GM21360 (cell line): ENCODE data around the gene HPSE2.
"Not testable (repeated sequence)": the region's sequence is repeated elsewhere in the genome, so short reads cannot be mapped to it uniquely, and the experiment has no call there.

ENCODE experiments used
- ATAC-seq: cut with Tn5 transposase; IDR thresholded peaks from one replicate; pipeline ENCODE4 v1.9.1; 2021; ENCODE audit warnings: mild to moderate bottlenecking, moderate library complexity; ENCODE audit not compliant: unreplicated experiment

The HPSE2 gene

GRCh38 chr10:98577168-98577567 lies 658.5 kb downstream of the HPSE2 start:
- no peak for ATAC-seq

DNA sequence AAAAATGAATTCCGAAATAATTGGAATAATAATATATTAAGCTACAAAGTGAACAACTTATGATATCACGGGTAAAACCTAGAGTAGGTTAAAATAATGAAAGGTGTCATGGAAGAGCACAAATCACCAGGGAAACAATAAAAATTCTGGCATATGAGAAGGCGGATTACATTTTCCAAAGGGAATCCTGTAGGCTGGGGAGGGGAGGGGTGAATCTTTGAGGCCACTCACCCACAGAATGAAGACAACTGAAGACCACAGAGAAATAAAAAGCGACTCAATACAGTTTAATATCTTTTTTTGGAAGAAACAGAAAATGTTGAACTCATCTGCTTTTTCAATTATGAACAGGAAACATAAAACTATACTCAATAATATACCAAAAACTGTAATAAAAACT lies 659.6 kb downstream of the HPSE2 start:
- ATAC-seq = no peak

DNA sequence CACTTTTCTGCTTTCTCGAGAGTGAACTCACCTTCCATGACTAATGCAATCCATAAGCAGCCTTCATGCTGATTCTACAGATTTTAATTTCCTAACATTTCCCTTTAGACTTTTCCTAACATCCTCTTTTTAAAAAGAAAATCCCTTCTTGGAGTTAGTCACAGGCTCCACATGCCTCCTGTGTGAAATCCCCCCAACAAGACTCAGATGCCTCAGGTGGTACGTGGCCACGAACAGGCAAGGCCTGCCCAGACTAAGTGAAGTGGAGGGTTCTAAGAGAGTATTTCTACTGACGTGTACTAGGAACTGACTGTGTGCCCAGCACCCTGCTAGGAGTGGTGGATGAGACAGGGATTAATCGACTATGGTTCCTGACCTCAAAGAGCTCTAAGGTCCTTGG lies 663.1 kb downstream of the HPSE2 start:
- ATAC-seq = no peak

DNA sequence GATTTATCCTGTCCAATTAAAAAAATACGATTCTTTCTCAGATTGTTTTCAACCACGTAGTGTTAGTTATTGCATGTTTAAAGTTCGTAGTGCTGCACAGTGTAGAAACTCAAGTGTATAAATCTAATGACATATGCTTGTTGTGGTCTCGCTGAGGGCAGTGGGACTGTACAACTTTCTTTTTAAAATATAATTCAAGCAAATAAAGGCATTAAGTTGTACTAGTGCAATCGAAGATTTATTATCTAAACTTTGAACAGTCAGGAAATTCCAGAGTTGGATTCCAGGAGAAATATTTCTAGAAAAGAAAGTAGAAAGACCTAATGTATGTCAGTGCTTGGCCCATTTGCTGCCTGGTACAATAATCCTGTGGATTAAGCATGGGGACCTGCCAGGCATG lies 664.8 kb downstream of the HPSE2 start:
- no peak for ATAC-seq

- no peak for ATAC-seq
These were observed 665.8 kb downstream of the HPSE2 start for GRCh38 chr10:98569853-98570252.

GRCh38 chr10:98568551-98568950 lies 667.1 kb downstream of the HPSE2 start:
- no peak for ATAC-seq

GRCh38 chr10:98567391-98568133 lies 668.1 kb downstream of the HPSE2 start:
- ATAC-seq = no peak

DNA sequence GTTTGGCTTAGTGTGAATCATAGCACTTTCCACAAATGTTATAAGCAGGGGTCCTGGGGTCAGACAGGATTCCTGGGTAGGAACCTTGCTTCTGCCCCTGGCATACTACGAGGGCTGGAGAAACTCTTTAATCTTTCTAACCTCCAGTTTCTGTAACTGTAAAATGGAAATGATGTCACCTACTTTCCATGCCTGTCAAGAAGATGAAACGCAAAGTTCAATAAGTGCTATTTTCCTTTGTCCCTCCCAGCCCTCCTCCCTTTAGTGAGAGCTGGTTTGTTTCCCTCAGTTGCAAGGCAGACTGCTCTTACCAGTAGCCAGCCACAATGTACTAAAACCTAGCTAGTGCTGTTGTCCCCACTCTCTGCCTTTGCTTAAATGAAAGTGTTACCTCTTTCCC lies 671.8 kb downstream of the HPSE2 start:
- ATAC-seq = no peak

- ATAC-seq = no peak
These were observed 675.1 kb downstream of the HPSE2 start for GRCh38 chr10:98560565-98560964.

DNA sequence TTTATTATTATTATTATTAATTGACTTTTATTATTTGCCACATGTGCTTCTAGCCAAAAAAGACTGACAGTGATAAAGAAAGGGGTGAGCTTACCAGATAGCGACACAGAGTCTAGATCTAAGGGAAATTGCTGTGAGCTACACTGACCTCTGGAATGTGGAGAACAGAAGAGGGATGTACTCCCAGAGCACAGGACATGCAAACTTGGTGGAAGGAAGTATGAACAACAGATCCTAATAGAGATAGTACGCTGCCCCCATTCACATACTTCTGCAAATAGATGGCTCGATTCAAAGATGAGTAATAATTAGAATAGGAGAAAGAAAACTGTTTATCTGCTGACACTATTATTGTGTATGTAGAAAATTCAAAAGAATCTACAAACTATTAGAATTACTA lies 679.6 kb downstream of the HPSE2 start:
- ATAC-seq = no peak

GRCh38 chr10:98555021-98555619 lies 680.5 kb downstream of the HPSE2 start:
- ATAC-seq = no peak

GRCh38 chr10:98541561-98541960 lies 694.1 kb downstream of the HPSE2 start:
- ATAC-seq = not testable (repeated sequence)

- ATAC-seq = no peak
These were observed 696.1 kb downstream of the HPSE2 start for GRCh38 chr10:98539578-98539977.

DNA sequence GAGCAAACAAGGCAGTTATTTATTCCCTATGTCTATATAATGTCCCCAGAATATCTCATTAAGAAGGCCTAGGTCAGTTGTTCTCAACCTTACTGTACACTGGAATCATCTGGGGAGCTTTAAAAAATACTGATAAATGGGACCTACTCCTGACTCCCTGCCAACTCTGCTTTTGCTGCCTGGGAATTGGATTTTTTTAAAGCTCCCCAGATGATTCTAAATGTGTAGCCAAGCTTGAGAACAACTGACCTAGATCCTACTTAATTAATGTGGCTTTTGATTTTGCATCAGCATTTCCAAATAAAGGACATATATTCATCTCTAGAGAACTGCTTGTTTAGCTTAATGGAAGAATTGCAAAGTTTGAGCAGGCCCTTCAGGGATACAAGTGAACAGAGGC lies 697.2 kb downstream of the HPSE2 start:
- no peak for ATAC-seq

DNA sequence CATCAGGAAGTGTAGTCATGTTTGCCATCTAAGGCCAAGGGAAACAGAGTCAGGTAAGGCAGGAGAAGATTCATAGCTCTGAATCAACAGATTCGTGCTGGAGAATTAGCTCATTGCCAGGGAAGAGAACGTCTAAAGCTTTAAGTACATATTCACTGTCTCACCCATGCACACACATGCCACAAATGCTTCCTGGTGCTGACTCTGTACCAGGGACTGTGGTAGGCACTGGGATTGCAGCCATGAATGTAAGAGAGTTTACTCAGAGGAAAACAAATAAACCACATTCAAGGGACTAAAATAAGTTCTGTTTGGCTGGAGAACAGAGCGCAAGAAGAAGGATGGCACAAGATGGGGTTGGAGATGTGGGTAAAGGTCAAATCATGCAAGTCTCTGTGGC lies 699.1 kb downstream of the HPSE2 start:
- no peak for ATAC-seq

- ATAC-seq = no peak
These were observed 701.8 kb downstream of the HPSE2 start for GRCh38 chr10:98533746-98534445.

DNA sequence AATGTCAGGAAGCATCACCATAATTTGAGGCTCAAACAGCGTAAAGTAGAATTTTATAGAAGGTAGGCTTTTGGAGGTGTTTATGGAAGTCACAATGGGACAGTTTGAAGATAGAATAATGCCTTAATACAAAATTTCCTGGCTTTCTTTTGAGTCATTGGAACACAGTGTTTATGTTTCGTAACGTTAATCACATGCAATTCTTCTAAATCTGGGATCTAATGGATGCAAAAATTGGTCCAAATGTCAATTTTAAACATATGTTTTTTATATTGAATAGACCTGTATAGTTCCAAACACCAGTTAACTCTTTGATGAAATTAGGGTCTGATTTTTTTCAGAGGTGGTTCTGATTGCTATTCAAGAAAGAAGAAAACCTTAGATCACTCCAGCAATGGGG lies 702.4 kb downstream of the HPSE2 start:
- no peak for ATAC-seq

DNA sequence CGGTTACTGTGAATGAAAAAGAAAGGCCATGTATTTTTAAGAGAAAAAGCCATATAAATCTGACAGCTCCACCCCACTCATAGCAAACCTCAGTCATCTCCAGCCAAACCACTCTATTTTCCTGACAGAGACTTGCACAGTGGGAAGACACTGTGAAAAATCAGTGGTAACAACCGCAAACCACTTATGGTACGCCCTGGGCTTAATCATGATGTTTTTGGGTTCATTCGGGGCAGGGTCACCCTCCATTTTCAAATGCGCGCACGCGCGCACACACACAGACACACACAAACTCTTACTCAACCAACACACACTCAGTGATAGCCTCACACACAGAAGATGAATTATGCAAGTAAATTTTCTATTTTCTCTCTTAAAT lies 706.9 kb downstream of the HPSE2 start:
- no peak for ATAC-seq

DNA sequence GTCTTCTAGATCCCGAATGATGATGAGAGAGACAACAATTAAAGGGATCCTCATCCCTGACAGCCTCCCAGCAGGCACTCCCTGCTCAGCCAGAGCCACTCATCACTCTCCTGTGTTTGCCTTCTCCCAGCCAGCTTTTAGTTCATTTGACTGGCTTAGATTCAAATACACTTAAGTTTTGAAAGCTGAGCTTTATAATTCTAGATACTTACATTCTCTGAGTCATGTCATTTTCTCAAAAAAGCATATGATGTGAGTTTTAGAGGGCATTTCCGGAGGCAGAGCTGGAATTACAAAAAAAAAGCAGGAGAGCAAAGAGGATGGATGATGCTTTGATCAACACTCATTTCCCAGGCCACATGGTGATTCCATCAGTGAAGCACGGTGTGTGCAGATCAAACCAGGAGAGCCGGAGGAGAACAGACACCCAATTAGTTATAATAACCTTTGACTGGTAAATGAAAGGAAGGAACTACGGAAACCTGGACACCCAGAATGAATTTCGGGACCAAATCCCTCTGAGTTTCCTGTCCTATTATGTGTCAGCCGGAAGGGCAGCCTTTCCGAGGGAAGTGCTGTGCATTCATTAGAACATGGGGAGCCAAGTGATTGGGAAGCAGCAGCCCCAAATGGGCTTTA lies 707.4 kb downstream of the HPSE2 start:
- ATAC-seq = no peak

DNA sequence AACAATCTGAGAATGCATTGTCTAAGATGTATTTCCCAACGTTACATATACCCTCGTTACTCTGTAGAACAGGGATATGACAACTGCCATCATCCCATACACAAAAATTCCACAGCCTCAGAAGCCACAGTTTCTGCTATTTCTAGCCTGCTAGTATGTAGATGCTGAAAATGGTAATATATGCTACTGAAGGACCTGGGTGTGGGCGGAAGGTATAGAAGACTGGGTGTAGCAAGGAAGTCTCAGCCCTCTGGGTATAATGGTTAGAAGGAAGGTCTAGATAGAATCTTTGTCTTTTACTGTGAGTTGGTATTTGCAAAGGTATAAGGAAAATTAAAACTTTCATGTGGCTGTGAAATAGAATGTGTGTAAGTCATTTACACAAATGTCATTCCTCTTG lies 709.7 kb downstream of the HPSE2 start:
- no peak for ATAC-seq

DNA sequence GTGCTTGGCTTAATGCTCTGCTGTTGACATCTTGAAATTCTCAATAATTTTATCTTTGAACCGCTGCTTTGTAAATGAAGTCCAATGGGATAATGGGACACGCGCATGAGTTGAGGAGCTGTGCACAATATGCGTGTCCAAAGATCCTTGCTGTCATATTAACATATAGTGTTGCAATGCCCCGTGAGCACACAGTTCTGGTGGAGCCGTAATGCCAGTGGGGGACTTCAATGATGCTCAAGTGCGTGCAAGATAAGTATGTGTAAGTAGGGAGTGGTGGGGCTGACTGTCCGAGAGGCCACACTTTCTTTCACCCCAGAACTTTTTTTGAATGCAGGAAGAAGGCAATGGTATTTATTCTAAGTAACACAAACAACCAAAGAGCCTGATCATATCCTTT lies 711.5 kb downstream of the HPSE2 start:
- ATAC-seq = no peak

DNA sequence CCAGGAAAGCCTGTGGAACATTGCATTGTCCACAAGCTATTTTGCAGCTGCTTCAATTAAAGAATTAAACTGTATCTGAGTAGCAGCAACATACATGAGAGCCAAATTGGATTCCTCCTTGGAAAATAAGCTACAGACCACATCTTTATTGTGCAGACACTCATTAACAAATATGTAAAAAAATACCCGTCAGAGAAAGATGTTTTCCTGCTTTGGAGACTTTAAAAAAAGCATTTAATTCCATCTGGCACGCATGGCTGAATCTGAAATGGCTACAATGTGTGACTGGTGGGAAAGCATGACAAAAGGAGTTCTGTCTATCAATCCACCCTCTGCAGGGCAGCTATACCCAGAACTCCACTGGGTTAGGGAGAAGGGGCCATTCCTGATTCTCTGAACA lies 715.8 kb downstream of the HPSE2 start:
- ATAC-seq = no peak
